PC-9 (cell line): Measurements from ENCODE around the gene GMDS. TPM values are rescaled to one million over a fixed set of nuclear protein-coding genes. Genes with fewer than 3 reads are reported as not detected.

Experiments used
- BruUV-seq: library from RNA; stranded (reverse); fragments of 400-500 nt; replicated peaks from 2 replicates; lab custom pipeline; 2021; lab: Mats Ljungman, UMichigan
- CTCF ChIA-PET: fragments of 300-600 bp; sonication (Branson Sonifier 250); formaldehyde crosslinking; loops from one replicate; lab custom pipeline; 2022; ENCODE audit warnings: antibody characterized with exemption; lab: Charles Lee
- POLR2A ChIA-PET: fragments of 300-600 bp; sonication (Branson Sonifier 250); formaldehyde crosslinking; loops from one replicate; lab custom pipeline; 2022; ENCODE audit warnings: antibody characterized with exemption; ENCODE audit not compliant: unreplicated experiment; lab: Charles Lee
- DNase-seq, 2 experiments: peaks; one replicate each; pipeline versions ENCODE4 v3.0.0 to v3.0.0-alpha.2; 2015 to 2022; ENCODE audit warnings: mixed read lengths in 1 of 2
- H2AFZ ChIP-seq: fragments of 200-600 bp; sonication (generic); 2 replicates; pipeline ENCODE4 v1.8.1; 2017; ENCODE audit warnings: antibody characterized with exemption
- H3F3A ChIP-seq: fragments of 200-600 bp; sonication (generic); 2 replicates; pipeline ENCODE4 v1.8.1; 2017; ENCODE audit warnings: antibody characterized with exemption, mild to moderate bottlenecking, low read depth; ENCODE audit not compliant: insufficient read depth
- H3K27ac ChIP-seq: fragments of 200-600 bp; sonication (generic); 2 replicates; pipeline ENCODE4 v1.6.1; 2016; ENCODE audit warnings: mixed run types
- H3K27me3 ChIP-seq: fragments of 200-600 bp; sonication (generic); 2 replicates; pipeline ENCODE4 v1.6.1; 2016; ENCODE audit warnings: low read depth, mixed run types; ENCODE audit not compliant: insufficient read depth
- H3K36me3 ChIP-seq: fragments of 200-600 bp; sonication (generic); 2 replicates; pipeline ENCODE4 v1.6.1; 2016; ENCODE audit warnings: low read depth, mixed run types
- H3K4me1 ChIP-seq: fragments of 200-600 bp; sonication (generic); replicated peaks from 2 replicates; pipeline ENCODE4 v1.6.1; 2016; ENCODE audit warnings: mixed run types; ENCODE audit not compliant: insufficient read depth
- H3K4me2 ChIP-seq: fragments of 200-600 bp; sonication (generic); 2 replicates; pipeline ENCODE4 v1.6.1; 2017; ENCODE audit warnings: mixed run types
- H3K4me3 ChIP-seq: fragments of 200-600 bp; sonication (generic); 2 replicates; pipeline ENCODE4 v1.6.1; 2016; ENCODE audit warnings: mixed run types
- H3K79me2 ChIP-seq: fragments of 200-600 bp; sonication (generic); 2 replicates; pipeline ENCODE4 v1.6.1; 2017; ENCODE audit warnings: low read depth, mixed run types
- H3K9me2 ChIP-seq: fragments of 200-600 bp; sonication (generic); 2 replicates; pipeline ENCODE4 v1.8.1; 2017; ENCODE audit warnings: mild to moderate bottlenecking; ENCODE audit not compliant: insufficient read depth
- H3K9me3 ChIP-seq: fragments of 200-600 bp; sonication (generic); 2 replicates; pipeline ENCODE4 v1.8.1; 2016; ENCODE audit warnings: low read depth; ENCODE audit not compliant: insufficient read depth
- H4K20me1 ChIP-seq: fragments of 200-600 bp; sonication (generic); 2 replicates; pipeline ENCODE4 v1.8.1; 2017; ENCODE audit not compliant: insufficient read depth
- CTCF ChIP-seq: fragments of 200-600 bp; sonication (generic); conservative IDR thresholded peaks from 2 replicates; pipeline ENCODE4 v1.6.1; 2017; ENCODE audit warnings: mixed run types, antibody characterized with exemption, mild to moderate bottlenecking, moderate library complexity
- EZH2 ChIP-seq: fragments of 200-600 bp; sonication (generic); IDR thresholded peaks from 2 replicates; pipeline ENCODE4 v1.8.0; 2017; ENCODE audit warnings: antibody characterized with exemption, low read depth
- intact Hi-C: fragments of 100-400 bp; cut with micrococcal nuclease; formaldehyde crosslinking; loops from one replicate; pipeline ENCODE4 v1.10.0; 2022; ENCODE audit not compliant: unreplicated experiment
- total RNA-seq: library from RNA; stranded (reverse); gene quantifications from 2 replicates; pipeline ENCODE4 v1.2.3, GENCODE V29; 2021

Gene GMDS
- total RNA-seq, 1 experiment from 2014 or later: 30.1 TPM

- POLR2A ChIA-PET: no interaction called here
- Histone ChIP-seq H3K4me3 (no peak overlapping the region), H3K4me2 (no peak overlapping the region), H3K79me2 (no peaks in the 10 kb centered on the region), H3K27me3 (no peaks in the 10 kb centered on the region), H3K4me1 (no peaks in the 10 kb centered on the region), H3K36me3 (no peaks in the 10 kb centered on the region), H4K20me1 (no peaks in the 10 kb centered on the region), H2AFZ (no peak overlapping the region), H3F3A (no peaks in the 10 kb centered on the region), H3K9me2 (no peaks in the 10 kb centered on the region), H3K27ac (no peak overlapping the region), H3K9me3 (no peaks in the 10 kb centered on the region)
- TF ChIP-seq EZH2: no peak
- TF ChIP-seq CTCF: no peak
- no TSS peak for BruUV-seq
- intact Hi-C loops: no loop called here
- no peak for DNase-seq
- CTCF ChIA-PET: no interaction called here
Observed at GRCh38 chr6:1814279-1814678, 431.1 kb downstream of the GMDS start.

- no peaks in the 10 kb centered on the region for H3K36me3 ChIP-seq
- no peak overlapping the region for H3K27ac ChIP-seq
- no peaks in the 10 kb centered on the region for H3K79me2 ChIP-seq
- no peak overlapping the region for H3K4me3 ChIP-seq
- no TSS peak for BruUV-seq
- H3K9me2 ChIP-seq: no peaks in the 10 kb centered on the region
- no peaks in the 10 kb centered on the region for H3F3A ChIP-seq
- CTCF ChIA-PET: no interaction called here
- DNase-seq: no peak
- no peaks in the 10 kb centered on the region for H3K9me3 ChIP-seq
- POLR2A ChIA-PET: no interaction called here
- no peaks in the 10 kb centered on the region for H3K4me1 ChIP-seq
- no peaks in the 10 kb centered on the region for H3K27me3 ChIP-seq
- intact Hi-C loops: no loop called here
- TF ChIP-seq CTCF (no peak), EZH2 (no peak)
- no peak overlapping the region for H2AFZ ChIP-seq
- no peak overlapping the region for H3K4me2 ChIP-seq
- H4K20me1 ChIP-seq: no peaks in the 10 kb centered on the region
Observed at GRCh38 chr6:1812487-1812886, 432.9 kb downstream of the GMDS start.

- Histone ChIP-seq H3K27me3 (no peaks in the 10 kb centered on the region), H3K79me2 (no peaks in the 10 kb centered on the region), H2AFZ (no peak overlapping the region), H3K4me1 (no peaks in the 10 kb centered on the region), H3K27ac (no peak overlapping the region), H4K20me1 (no peaks in the 10 kb centered on the region), H3K4me2 (no peak overlapping the region), H3K4me3 (no peak overlapping the region), H3K36me3 (no peaks in the 10 kb centered on the region), H3K9me3 (no peaks in the 10 kb centered on the region), H3K9me2 (no peaks in the 10 kb centered on the region), H3F3A (no peaks in the 10 kb centered on the region)
- intact Hi-C loops: no loop called here
- DNase-seq: no peak
- ChIA-PET CTCF (no interaction called here), POLR2A (no interaction called here)
- BruUV-seq: no TSS peak
- TF ChIP-seq CTCF (no peak), EZH2 (no peak)
Observed at GRCh38 chr6:1812034-1812433, 433.4 kb downstream of the GMDS start.
